ENCODE data around the gene SNN. TPM values are rescaled to one million over a fixed set of nuclear protein-coding genes. Genes with fewer than 3 reads are reported as not detected.
A peak's percentile ranks its signal among the peaks of the same experiment; 100 is the strongest.

Gene SNN
- total and polyA plus RNA-seq, 2 donors (not counting 1 experiment from before 2014, with no cell fraction given): 55.4 to 63.3 TPM

GRCh38 chr16:11676799-11677198, 8.5 kb downstream of the SNN start:
- ChIA-PET CTCF (interaction anchor here (0.6 to 1.9 kb wide), 3 partner anchors 10 to 59 kb away, joined by 3 to 6 read pairs (median 3); no protein-coding TSS in a partner anchor), POLR2A (no interaction called here)
- H3K4me2 ChIP-seq (replicated peaks; ENCODE audit: low read depth, low read length, poor library complexity, severe bottlenecking): peak overlapping the region; percentile 67
- Mint-ChIP-seq H3K4me1 (peaks cover 98% of the 10 kb centered on the region), H3K27me3 (no peaks in the 10 kb centered on the region), H3K9me3 (ENCODE audit: insufficient read depth) (no peaks in the 10 kb centered on the region), H3K27ac (peak overlapping the region; percentile 95), H3K4me3 (peak overlapping the region; percentile 87)
- H3K27me3 ChIP-seq (replicated peaks in 1 of 4; ENCODE audit: control extremely low read depth in 1 of 4, control insufficient read depth in 3 of 4, insufficient read depth in 4 of 4, low read length in 3 of 4): no peaks in the 10 kb centered on the region
- no peak for TF ChIP-seq CTCF (IDR thresholded peaks at IDR 0.05)
- no peak for TF ChIP-seq EZH2 (IDR thresholded peaks at IDR 0.05; ENCODE audit: borderline replicate concordance, insufficient read depth, low read depth, low read length, poor library complexity, severe bottlenecking)
- peaks cover 75% of the 10 kb centered on the region for H4K20me1 ChIP-seq (ENCODE audit: control insufficient read depth, insufficient read depth, low read length, poor library complexity, severe bottlenecking)
- H3K79me2 ChIP-seq (ENCODE audit: control insufficient read depth, insufficient read depth, low read length): peaks cover 85% of the 10 kb centered on the region
- DNase-seq (peak; percentile 30), ATAC-seq (ENCODE audit: low read depth) (no peak)
- no peak overlapping the region for H3K9ac ChIP-seq (ENCODE audit: low read length)
- peaks cover 0 to 55% of the 10 kb centered on the region in 2 experiments for H3K36me3 ChIP-seq (replicated peaks in 1 of 2; ENCODE audit: control extremely low read depth in 1 of 2, control insufficient read depth in 1 of 2, extremely low read depth in 1 of 2, insufficient read depth in 2 of 2, low read length in 1 of 2)
- intact Hi-C loops (cut with micrococcal nuclease): loop anchor here (5.0 kb wide), 1 partner anchor 36 kb away; no protein-coding TSS in a partner anchor
- H3K4me1 ChIP-seq (ENCODE audit: control insufficient read depth in 2 of 2, insufficient read depth in 2 of 2, low read length in 2 of 2): peaks cover 93 to 100% of the 10 kb centered on the region in 2 donors
- peak overlapping the region; percentile 62 to 99 for H3K27ac ChIP-seq (ENCODE audit: low read length in 2 of 2)
- H3K4me3 ChIP-seq (ENCODE audit: control extremely low read depth in 1 of 5, extremely low read depth in 1 of 5, insufficient read depth in 1 of 5, low read depth in 2 of 5, low read length in 4 of 5): no peak overlapping the region
- peaks cover 0 to 2% (median 0%) of the 10 kb centered on the region in 3 donors for H3K9me3 ChIP-seq (ENCODE audit: control extremely low read depth in 1 of 3, control insufficient read depth in 2 of 3, insufficient read depth in 1 of 3, low read length in 2 of 3)
- no peak overlapping the region for H2AFZ ChIP-seq (ENCODE audit: insufficient read depth, low read depth, low read length, poor library complexity, severe bottlenecking)
- WGBS (ENCODE audit: insufficient coverage): 71% methylated on average over 8 of the region's 14 CpGs

- H3K4me1 Mint-ChIP-seq: peaks cover 98% of the 10 kb centered on the region
- H4K20me1 ChIP-seq (ENCODE audit: control insufficient read depth, insufficient read depth, low read length, poor library complexity, severe bottlenecking): peaks cover 68% of the 10 kb centered on the region
- no peaks in the 10 kb centered on the region for H3K27me3 Mint-ChIP-seq
- H3K36me3 ChIP-seq (replicated peaks in 1 of 2; ENCODE audit: control extremely low read depth in 1 of 2, control insufficient read depth in 1 of 2, extremely low read depth in 1 of 2, insufficient read depth in 2 of 2, low read length in 1 of 2): peaks cover 0 to 55% of the 10 kb centered on the region in 2 experiments
- peak; percentile 33 for DNase-seq
- peaks cover 93 to 100% of the 10 kb centered on the region in 2 donors for H3K4me1 ChIP-seq (ENCODE audit: control insufficient read depth in 2 of 2, insufficient read depth in 2 of 2, low read length in 2 of 2)
- H3K4me3 ChIP-seq (ENCODE audit: control extremely low read depth in 1 of 5, extremely low read depth in 1 of 5, insufficient read depth in 1 of 5, low read depth in 2 of 5, low read length in 4 of 5): no peak overlapping the region
- intact Hi-C loops (cut with micrococcal nuclease): loop anchor here (5.0 kb wide), 1 partner anchor 35 kb away; no protein-coding TSS in a partner anchor
- POLR2A ChIA-PET: no interaction called here
- no peaks in the 10 kb centered on the region for H3K9me3 Mint-ChIP-seq (ENCODE audit: insufficient read depth)
- peak overlapping the region; percentile 67 for H3K4me2 ChIP-seq (replicated peaks; ENCODE audit: low read depth, low read length, poor library complexity, severe bottlenecking)
- H3K27me3 ChIP-seq (replicated peaks in 1 of 4; ENCODE audit: control extremely low read depth in 1 of 4, control insufficient read depth in 3 of 4, insufficient read depth in 4 of 4, low read length in 3 of 4): no peaks in the 10 kb centered on the region
- CTCF ChIA-PET: interaction anchor here (1.2 to 3.6 kb wide), 2 partner anchors 10 to 37 kb away, joined by 3 to 15 read pairs; no protein-coding TSS in a partner anchor
- TF ChIP-seq CTCF (IDR thresholded peaks at IDR 0.05): no peak
- no peak for TF ChIP-seq EZH2 (IDR thresholded peaks at IDR 0.05; ENCODE audit: borderline replicate concordance, insufficient read depth, low read depth, low read length, poor library complexity, severe bottlenecking)
- ATAC-seq (ENCODE audit: low read depth): no peak
- peak overlapping the region; percentile 87 for H3K4me3 Mint-ChIP-seq
- peaks cover 78% of the 10 kb centered on the region for H3K79me2 ChIP-seq (ENCODE audit: control insufficient read depth, insufficient read depth, low read length)
- no peak overlapping the region for H3K9ac ChIP-seq (ENCODE audit: low read length)
- H3K27ac ChIP-seq (ENCODE audit: low read length in 2 of 2): peak overlapping the region; percentile 62 to 99
- 54% methylated on average over 6 of the region's 9 CpGs for WGBS (ENCODE audit: insufficient coverage)
- H2AFZ ChIP-seq (ENCODE audit: insufficient read depth, low read depth, low read length, poor library complexity, severe bottlenecking): no peak overlapping the region
- H3K27ac Mint-ChIP-seq: peak overlapping the region; percentile 95
- peaks cover 0 to 2% (median 0%) of the 10 kb centered on the region in 3 donors for H3K9me3 ChIP-seq (ENCODE audit: control extremely low read depth in 1 of 3, control insufficient read depth in 2 of 3, insufficient read depth in 1 of 3, low read length in 2 of 3)
Observed at GRCh38 chr16:11677451-11677951, 9.2 kb downstream of the SNN start.

Measured in B cell (primary cell).